LNCaP clone FGC (cell line): ENCODE data around the gene DNAH14.
"Not testable (repeated sequence)": the region's sequence is repeated elsewhere in the genome, so short reads cannot be mapped to it uniquely, and the experiment has no call there.

Experiments used
- DNase-seq: peaks from one replicate; pipeline ENCODE4 v3.0.0-alpha.2; 2011; ENCODE audit warnings: low read depth
- H3K4me3 ChIP-seq: 2 replicates; pipeline ENCODE4 v1.5.1; 2011; ENCODE audit warnings: mild to moderate bottlenecking, low read depth, low read length, control low read depth
- TF ChIP-seq, protein P1 (sequence below): IDR thresholded peaks from 2 replicates; pipeline ENCODE4 v1.5.1; 2012; ENCODE audit warnings: mild to moderate bottlenecking; ENCODE audit not compliant: control insufficient read depth, insufficient read depth; ENCODE audit errors: extremely low read depth

The DNAH14 gene

DNA sequence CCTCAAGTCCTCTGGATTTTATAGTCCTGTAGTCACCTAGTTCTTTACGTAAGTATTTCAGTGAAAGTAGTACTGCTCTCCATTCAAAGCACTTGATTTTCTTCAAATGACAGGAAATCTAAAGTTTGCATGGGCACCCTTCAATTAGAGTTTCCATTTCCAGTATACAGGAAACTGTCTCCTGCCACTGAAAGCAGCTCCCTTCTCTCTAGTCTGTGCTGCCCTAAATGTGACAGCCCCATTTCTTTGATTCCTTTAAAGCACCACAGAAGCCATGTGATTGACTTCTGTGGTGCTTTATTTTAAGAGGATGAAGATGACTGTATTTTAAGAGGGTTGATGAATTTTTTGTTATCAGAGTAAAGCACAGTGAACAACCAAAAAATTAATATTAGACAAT lies 226.1 kb downstream of the DNAH14 start:
- TF ChIP-seq, protein P1, sequence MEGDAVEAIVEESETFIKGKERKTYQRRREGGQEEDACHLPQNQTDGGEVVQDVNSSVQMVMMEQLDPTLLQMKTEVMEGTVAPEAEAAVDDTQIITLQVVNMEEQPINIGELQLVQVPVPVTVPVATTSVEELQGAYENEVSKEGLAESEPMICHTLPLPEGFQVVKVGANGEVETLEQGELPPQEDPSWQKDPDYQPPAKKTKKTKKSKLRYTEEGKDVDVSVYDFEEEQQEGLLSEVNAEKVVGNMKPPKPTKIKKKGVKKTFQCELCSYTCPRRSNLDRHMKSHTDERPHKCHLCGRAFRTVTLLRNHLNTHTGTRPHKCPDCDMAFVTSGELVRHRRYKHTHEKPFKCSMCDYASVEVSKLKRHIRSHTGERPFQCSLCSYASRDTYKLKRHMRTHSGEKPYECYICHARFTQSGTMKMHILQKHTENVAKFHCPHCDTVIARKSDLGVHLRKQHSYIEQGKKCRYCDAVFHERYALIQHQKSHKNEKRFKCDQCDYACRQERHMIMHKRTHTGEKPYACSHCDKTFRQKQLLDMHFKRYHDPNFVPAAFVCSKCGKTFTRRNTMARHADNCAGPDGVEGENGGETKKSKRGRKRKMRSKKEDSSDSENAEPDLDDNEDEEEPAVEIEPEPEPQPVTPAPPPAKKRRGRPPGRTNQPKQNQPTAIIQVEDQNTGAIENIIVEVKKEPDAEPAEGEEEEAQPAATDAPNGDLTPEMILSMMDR = no peak
- H3K4me3 ChIP-seq = no peak overlapping the region
- no peak for DNase-seq

DNA sequence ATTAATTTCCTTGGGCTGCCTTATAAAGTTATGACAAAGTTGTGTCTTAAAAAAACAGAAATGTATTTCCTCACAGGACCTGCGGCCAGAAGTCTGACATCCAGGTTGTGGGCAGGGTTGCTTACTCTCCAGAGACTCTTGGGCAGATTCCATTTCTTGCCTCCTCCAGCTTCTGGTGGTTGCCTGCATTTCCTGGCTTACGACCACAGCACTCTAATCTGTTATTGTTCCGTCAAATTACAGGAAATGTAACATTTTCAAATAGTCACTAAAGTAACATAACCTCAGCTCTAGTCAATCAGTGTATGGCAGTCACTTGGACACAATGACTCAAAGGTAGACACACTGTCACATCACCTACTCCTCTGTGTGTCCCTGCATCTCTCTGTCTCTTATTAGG lies 226.8 kb downstream of the DNAH14 start:
- TF ChIP-seq, protein P1 = no peak
- DNase-seq = no peak
- no peak overlapping the region for H3K4me3 ChIP-seq

DNA sequence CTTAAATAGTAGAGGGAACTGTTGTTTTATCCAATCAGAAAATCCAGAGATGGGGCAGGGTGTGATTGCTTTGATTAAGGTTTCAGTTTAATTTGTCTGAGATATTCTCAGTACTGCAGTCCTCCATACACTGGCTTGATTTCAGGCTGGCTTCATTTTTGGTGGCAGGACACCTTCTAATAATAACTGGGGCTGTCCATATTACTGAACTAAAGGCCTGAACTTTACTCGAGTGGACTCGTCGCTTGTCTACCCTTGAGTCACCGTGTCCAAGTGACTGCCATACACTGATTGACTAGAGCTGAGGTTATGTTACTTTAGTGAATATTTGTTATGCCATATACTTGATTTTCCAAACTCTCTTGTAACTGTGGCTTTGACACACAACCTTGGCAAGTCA lies 228.8 kb downstream of the DNAH14 start:
- no peak for DNase-seq
- TF ChIP-seq, protein P1 = no peak
- H3K4me3 ChIP-seq = no peak overlapping the region

DNA sequence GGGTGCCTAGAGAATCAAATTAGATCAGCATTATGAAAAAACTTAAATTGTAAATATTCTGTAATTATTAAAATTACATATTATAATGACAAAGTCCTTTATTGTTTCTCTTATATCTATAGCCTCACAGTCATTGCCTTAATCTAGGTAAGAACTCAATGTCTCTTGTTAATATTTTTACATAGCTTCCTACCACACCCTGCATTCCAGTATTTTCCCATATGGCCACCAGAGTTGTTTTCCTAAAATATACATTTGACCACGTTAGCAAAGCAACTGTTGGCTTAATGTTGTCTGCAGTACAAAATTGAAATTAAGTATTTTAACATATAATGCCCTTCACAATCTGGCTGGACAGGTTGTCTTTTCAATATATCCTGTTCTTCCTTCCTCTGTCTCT lies 230.3 kb downstream of the DNAH14 start:
- no peak for DNase-seq
- H3K4me3 ChIP-seq = no peak overlapping the region
- TF ChIP-seq, protein P1 = no peak

DNA sequence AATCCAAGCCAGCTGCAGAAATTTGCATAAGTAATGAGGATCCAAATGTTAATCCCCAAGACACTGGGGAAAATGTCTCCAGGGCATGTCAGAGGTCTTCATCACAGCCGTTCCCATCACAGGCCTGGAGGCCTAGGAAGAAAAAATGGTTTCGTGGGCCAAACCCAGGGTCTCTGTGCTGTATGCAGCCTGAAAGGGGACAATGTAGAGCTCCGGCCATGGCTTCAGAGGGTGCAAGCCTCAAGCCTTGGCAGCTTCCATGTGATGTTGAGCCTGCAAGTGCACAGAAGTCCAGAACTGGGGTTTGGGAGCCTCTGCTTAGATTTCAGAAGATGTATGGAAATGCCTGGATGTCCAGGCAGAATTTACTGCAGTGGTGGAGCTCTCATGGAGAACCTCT lies 247.9 kb downstream of the DNAH14 start:
- DNase-seq, H3K4me3 ChIP-seq: not testable (repeated sequence)

DNA sequence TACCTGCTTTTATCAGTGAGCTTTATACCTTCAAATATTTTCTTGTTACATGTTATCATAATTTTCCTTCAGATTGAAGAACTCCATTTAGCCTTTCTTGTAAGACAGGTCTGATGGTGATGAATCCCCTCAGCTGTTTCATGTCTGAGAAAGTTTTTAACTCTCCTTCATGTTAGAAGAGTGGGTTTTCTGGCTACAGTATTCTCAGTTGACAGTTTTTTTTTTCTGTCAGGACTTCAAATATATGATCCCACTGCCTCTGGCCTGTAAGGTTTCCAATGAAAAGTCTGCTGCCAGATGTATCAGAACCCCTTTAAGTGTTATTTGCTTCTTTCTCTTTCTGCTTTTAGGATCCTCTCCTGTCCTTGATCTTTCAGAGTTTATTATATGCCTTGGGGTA lies 250.2 kb downstream of the DNAH14 start:
- TF ChIP-seq, protein P1 = no peak
- no peak for DNase-seq
- no peak overlapping the region for H3K4me3 ChIP-seq

DNA sequence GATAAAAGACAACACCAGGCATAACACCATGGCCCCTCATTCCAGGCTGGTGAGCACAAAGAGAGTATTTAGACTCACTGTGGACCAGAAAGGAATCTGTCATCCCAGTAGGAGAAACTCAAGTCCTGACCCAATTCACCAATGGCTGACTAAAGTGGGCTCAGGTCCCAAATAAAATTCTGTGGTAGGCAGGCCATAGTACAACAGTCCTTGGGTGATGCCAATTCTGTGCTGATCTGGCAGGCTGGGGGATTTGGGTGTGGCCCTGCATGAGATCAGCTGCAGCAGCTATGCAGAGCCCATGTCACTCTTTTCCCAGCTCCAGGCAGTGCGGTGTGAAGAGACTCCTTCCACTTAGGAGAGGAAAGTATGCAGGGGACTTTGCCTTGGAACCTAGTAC lies 253.2 kb downstream of the DNAH14 start:
- H3K4me3 ChIP-seq = no peak overlapping the region
- no peak for DNase-seq
- TF ChIP-seq, protein P1 = no peak
